Ascending aorta (tissue), 2 donors: ENCODE measurements around the gene SLC35G3. TPM values are rescaled to one million over a fixed set of nuclear protein-coding genes. Genes with fewer than 3 reads are reported as not detected.

Experiments
- DNase-seq, 2 donors: peaks; one replicate each; pipeline ENCODE4 v3.0.0-alpha.2; 2019; ENCODE audit warnings: low spot score in 2 of 2
- H3K27ac ChIP-seq, 2 donors: fragments of 200-600 bp; sonication (generic); one replicate each; pipeline ENCODE4 v1.5.1; 2016 to 2017; ENCODE audit warnings: mild to moderate bottlenecking in 1 of 2
- H3K27me3 ChIP-seq: fragments of 200-600 bp; sonication (generic); one replicate; pipeline ENCODE4 v1.5.1; 2017
- H3K36me3 ChIP-seq, 2 donors: fragments of 200-600 bp; sonication (generic); one replicate each; pipeline ENCODE4 v1.5.1; 2016
- H3K4me1 ChIP-seq, 2 donors: fragments of 200-600 bp; sonication (generic); one replicate each; pipeline ENCODE4 v1.5.1; 2016 to 2017; ENCODE audit warnings: mild to moderate bottlenecking in 1 of 2
- H3K4me3 ChIP-seq, 2 donors: fragments of 200-600 bp; sonication (generic); one replicate each; pipeline ENCODE4 v1.5.1; 2016 to 2017; ENCODE audit warnings: mild to moderate bottlenecking in 1 of 2
- H3K9me3 ChIP-seq, 2 donors: fragments of 200-600 bp; sonication (generic); one replicate each; pipeline ENCODE4 v1.5.1; 2016
- intact Hi-C: fragments of 100-400 bp; cut with DNase I; formaldehyde crosslinking; loops from one replicate; pipeline ENCODE4 v1.15.1; 2023
- total RNA-seq: library from RNA; depleted of rRNA; stranded (reverse); fragments of >200 nt; gene quantifications from one replicate; pipeline ENCODE4 v1.1.0, GENCODE V29; 2016
- TF ChIP-seq, protein P1 (sequence below), 3 experiments: fragments of 200-600 bp in 2 of 3; fragments of 450-650 bp in 1 of 3; sonication (generic) in 2 of 3; IDR thresholded peaks; one replicate each; pipeline ENCODE4 v1.5.1; 2016 to 2019; ENCODE audit warnings: antibody characterized with exemption in 3 of 3, mild to moderate bottlenecking in 1 of 3, moderate library complexity in 1 of 3

Gene SLC35G3
- total RNA-seq, 1 donor from 2014 or later, result not detected

- Histone ChIP-seq H3K4me1 (no peaks in the 10 kb centered on the region), H3K36me3 (no peaks in the 10 kb centered on the region), H3K27me3 (no peaks in the 10 kb centered on the region), H3K4me3 (no peak overlapping the region), H3K27ac (no peak overlapping the region), H3K9me3 (no peaks in the 10 kb centered on the region)
- TF ChIP-seq, protein P1, sequence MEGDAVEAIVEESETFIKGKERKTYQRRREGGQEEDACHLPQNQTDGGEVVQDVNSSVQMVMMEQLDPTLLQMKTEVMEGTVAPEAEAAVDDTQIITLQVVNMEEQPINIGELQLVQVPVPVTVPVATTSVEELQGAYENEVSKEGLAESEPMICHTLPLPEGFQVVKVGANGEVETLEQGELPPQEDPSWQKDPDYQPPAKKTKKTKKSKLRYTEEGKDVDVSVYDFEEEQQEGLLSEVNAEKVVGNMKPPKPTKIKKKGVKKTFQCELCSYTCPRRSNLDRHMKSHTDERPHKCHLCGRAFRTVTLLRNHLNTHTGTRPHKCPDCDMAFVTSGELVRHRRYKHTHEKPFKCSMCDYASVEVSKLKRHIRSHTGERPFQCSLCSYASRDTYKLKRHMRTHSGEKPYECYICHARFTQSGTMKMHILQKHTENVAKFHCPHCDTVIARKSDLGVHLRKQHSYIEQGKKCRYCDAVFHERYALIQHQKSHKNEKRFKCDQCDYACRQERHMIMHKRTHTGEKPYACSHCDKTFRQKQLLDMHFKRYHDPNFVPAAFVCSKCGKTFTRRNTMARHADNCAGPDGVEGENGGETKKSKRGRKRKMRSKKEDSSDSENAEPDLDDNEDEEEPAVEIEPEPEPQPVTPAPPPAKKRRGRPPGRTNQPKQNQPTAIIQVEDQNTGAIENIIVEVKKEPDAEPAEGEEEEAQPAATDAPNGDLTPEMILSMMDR (IDR thresholded peaks at IDR 0.05), result no peak
- DNase-seq, result no peak
- intact Hi-C loops, result no loop called here
Observed at GRCh38 chr17:35229638-35230037, 35.4 kb upstream of the SLC35G3 start.

- H3K9me3 ChIP-seq, result peaks cover 0 to 1% of the 10 kb centered on the region in 2 donors
- H3K4me3 ChIP-seq, result no peak overlapping the region
- TF ChIP-seq, protein P1 (IDR thresholded peaks at IDR 0.05), result no peak
- no peaks in the 10 kb centered on the region for H3K27me3 ChIP-seq
- DNase-seq, result no peak
- H3K36me3 ChIP-seq, result no peaks in the 10 kb centered on the region
- intact Hi-C loops, result no loop called here
- H3K27ac ChIP-seq, result no peak overlapping the region
- no peaks in the 10 kb centered on the region for H3K4me1 ChIP-seq
Observed at GRCh38 chr17:35227546-35227945, 33.4 kb upstream of the SLC35G3 start.

- Histone ChIP-seq H3K4me1 (no peaks in the 10 kb centered on the region), H3K36me3 (no peaks in the 10 kb centered on the region), H3K27ac (no peak overlapping the region), H3K9me3 (peaks cover 0 to 5% of the 10 kb centered on the region in 2 donors), H3K27me3 (no peaks in the 10 kb centered on the region), H3K4me3 (no peak overlapping the region)
- no peak for DNase-seq
- intact Hi-C loops, result no loop called here
- TF ChIP-seq, protein P1 (IDR thresholded peaks at IDR 0.05), result no peak
Observed at GRCh38 chr17:35224436-35224835, 30.2 kb upstream of the SLC35G3 start.

- no peak for DNase-seq
- Histone ChIP-seq H3K27ac (no peak overlapping the region), H3K9me3 (peaks cover 0 to 5% of the 10 kb centered on the region in 2 donors), H3K36me3 (no peaks in the 10 kb centered on the region), H3K4me1 (no peaks in the 10 kb centered on the region), H3K27me3 (no peaks in the 10 kb centered on the region), H3K4me3 (no peak overlapping the region)
- TF ChIP-seq, protein P1 (IDR thresholded peaks at IDR 0.05), result no peak
- intact Hi-C loops, result no loop called here
Observed at GRCh38 chr17:35222452-35222851, 28.3 kb upstream of the SLC35G3 start.

GRCh38 chr17:35218915-35219314 is 24.7 kb upstream of the SLC35G3 start:
- H3K27ac ChIP-seq, result no peak overlapping the region
- TF ChIP-seq, protein P1 (IDR thresholded peaks at IDR 0.05), result no peak
- H3K4me3 ChIP-seq, result no peak overlapping the region
- no peaks in the 10 kb centered on the region for H3K27me3 ChIP-seq
- no peaks in the 10 kb centered on the region for H3K36me3 ChIP-seq
- intact Hi-C loops, result loop anchor here (10.0 kb wide), 1 partner anchor 64 kb away; no protein-coding TSS in a partner anchor
- H3K4me1 ChIP-seq, result no peaks in the 10 kb centered on the region
- H3K9me3 ChIP-seq, result peaks cover 0 to 5% of the 10 kb centered on the region in 2 donors
- no peak for DNase-seq

DNA sequence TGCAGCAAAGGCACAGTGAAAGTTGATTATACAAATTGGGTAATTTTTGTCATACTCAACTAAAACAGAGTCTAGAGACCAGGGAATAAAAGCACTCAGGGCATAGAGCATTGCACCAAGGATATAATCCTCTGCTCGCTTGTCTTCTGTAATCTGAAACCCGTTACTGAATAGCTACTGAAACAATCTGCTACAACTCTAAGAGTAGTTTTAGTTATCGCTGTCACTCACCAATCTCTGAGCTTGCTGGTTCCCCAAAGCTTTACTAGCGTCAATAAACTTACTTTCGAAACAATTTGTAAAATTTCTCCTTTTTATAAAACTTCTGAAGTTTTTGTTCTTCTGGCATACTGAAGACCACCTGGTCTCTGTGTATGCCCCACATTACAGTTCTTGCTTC is 22.9 kb upstream of the SLC35G3 start:
- no peak for DNase-seq
- H3K27ac ChIP-seq, result no peak overlapping the region
- intact Hi-C loops, result loop anchor here (10.0 kb wide), 1 partner anchor 62 kb away; no protein-coding TSS in a partner anchor
- H3K4me3 ChIP-seq, result no peak overlapping the region
- H3K36me3 ChIP-seq, result no peaks in the 10 kb centered on the region
- TF ChIP-seq, protein P1 (IDR thresholded peaks at IDR 0.05), result no peak
- no peaks in the 10 kb centered on the region for H3K9me3 ChIP-seq
- H3K4me1 ChIP-seq, result no peaks in the 10 kb centered on the region
- H3K27me3 ChIP-seq, result no peaks in the 10 kb centered on the region
